Measurements from ENCODE around the gene SETD4.

Gene SETD4

GRCh38 chr21:36004441-36004840 lies 55.9 kb downstream of the SETD4 start:
- DNase-seq, result no peak

- no peak for DNase-seq
Observed at GRCh38 chr21:36003776-36004175, 56.5 kb downstream of the SETD4 start.

DNA sequence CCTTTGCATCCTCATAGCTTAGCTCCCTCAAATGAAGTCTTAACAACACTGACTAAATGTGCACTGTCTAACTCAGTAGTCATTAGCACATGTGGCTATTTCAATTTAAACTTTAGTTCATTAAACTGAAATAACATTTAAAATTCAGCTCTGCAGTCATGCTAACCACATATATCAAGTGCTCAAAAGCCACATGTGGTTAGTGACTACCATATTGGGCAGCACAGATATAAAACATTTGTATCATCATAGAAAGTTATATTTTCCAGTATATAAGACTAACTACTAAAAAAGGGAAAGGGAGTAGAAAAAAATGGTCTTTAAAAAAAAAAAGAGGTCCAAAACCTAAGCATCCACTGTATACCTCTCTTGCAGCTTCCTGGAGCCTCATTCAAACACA lies 64.1 kb downstream of the SETD4 start:
- no peak for DNase-seq

- DNase-seq, result no peak
Observed at GRCh38 chr21:35995522-35996088, 64.7 kb downstream of the SETD4 start.

GRCh38 chr21:35994613-35995012 lies 65.7 kb downstream of the SETD4 start:
- no peak for DNase-seq

GRCh38 chr21:35993875-35994490 lies 66.3 kb downstream of the SETD4 start:
- DNase-seq, result no peak

DNA sequence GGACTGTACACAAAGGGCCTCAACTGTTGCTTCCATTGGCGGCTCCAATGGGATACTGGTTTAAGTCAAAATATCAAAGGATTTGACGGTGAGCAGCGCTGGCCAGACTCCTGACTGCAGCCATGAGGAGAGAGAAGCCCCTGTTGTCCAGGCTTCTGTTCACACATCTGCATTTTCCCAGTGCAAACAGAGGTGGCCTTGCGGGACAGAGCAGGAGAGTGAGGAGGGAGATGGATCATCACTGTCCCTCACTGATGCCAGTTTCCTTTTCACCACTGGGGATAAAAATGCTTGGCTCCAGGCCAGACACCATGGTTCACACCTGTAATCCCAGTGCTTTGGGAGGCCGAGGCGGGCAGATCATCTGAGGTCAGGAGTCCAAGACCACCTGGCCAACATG lies 69.2 kb downstream of the SETD4 start:
- no peak for DNase-seq

DNA sequence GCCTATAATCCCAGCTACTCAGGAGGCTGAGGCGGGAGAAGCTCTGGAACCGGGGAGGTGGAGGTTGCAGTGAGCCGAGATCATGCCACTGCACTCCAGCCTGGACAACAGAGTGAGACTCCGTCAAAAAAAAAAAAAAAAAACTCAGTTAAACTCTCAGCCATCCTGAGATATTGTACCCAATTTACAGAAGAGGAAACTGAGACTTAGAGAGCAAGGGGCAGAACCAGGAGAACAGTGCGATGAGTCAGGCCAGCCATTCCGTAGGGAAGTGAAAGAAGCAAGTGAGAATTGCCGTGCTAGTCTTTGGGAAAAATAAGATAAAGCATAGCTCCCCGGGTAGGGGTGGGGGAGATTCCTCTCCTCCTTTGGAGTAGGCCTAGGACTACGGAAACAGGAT lies 69.7 kb downstream of the SETD4 start:
- DNase-seq, result no peak

GRCh38 chr21:35989138-35989735 lies 71.1 kb downstream of the SETD4 start:
- DNase-seq, result no peak

- DNase-seq, result no peak
Observed at GRCh38 chr21:35988416-35989137, 71.7 kb downstream of the SETD4 start.

DNA sequence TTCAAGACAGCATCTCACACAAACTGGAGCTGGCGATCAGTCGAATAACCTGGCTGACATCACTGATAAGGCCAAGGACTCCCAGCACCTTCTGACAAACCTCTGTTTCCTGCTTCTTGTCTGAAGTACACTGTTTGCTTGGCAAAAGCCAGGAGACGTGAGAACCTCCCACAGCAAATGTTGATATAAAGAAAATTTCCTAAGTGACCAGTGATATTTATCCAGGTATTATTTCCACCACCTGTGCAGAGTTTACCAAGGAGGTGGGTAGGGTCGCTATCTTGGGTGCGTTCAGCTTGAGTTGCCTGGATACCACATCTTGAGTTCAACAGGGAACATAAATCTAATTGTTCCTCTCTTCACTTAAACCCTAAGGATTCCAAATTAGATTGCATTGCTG lies 72.9 kb downstream of the SETD4 start:
- DNase-seq, result no peak

DNA sequence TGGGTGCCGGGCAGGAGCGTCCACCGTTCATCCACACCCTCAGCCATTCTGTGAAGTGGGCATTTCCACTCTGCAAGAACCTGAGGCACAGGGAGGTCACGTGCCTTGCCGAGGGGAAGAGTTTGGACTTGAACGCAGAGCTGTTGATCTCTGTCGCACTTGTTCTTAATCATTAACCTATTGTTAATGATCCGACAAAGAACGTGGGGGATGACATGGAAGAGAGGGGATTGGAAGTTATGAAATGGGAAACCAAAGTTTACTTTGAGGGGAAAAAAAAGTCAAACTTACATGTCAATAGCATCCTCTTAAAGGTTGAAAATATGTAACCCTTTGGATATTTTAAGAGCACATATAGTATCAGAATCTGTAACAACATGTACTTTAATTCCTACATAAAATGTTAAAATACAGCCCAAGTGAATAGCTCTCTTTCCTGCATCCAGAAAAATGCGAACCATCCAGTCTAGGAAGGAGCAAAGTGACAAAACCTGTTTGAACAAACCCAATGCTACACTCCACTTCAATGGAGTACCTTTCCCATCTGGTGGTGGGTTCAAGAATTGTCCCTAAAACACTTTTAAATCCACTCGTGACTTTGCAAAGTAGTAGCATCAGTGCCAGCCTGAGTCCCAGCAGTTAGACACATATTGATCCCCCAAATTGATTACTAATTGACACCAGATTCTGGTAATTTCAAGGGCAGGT lies 75.5 kb downstream of the SETD4 start:
- no peak for DNase-seq

Measured in activated CD8-positive, alpha-beta memory T cell treated with anti-CD3 and anti-CD28 coated beads, Interleukin-2, amount 50 U/mL, for 48 hours (primary cell).